Measurements from ENCODE around the gene MED15. TPM values are rescaled to one million over a fixed set of nuclear protein-coding genes. Genes with fewer than 3 reads are reported as not detected.

Gene MED15
- total RNA-seq, 1 donor from 2014 or later = 51.9 TPM

DNA sequence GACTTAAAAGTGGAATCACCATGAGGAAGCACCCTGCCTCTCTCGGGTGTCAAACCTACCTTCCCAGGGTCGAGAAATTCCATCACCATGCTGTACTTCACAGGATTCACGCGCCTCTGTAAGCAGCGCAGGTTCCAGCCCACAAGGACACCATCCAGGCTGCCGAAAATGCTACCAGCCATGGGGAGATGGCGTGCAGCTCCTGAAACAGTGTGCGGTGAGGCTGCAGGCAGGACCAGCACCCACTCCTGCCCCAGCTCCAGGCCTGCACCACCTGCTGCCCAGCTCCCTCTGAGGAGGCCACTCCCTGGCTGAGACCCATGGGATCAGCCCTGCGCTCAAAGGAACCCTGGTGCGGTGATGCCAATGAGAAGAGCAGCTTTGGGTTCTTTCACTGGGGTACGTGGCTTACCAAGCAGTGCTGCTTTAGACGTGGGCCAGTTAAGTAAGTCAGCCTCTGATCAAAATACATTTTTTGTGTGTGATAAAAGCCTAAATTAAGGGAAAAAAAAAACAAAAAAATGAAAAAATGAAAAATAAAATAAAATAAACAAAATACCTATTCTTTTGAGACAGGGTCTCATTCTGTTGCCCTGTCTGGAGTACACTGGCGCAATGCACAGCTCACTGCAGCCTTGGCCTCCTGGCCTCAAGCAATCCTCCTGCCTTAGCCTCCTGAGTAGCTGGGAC, 115.4 kb downstream of the MED15 start:
- TF ChIP-seq, protein P1, sequence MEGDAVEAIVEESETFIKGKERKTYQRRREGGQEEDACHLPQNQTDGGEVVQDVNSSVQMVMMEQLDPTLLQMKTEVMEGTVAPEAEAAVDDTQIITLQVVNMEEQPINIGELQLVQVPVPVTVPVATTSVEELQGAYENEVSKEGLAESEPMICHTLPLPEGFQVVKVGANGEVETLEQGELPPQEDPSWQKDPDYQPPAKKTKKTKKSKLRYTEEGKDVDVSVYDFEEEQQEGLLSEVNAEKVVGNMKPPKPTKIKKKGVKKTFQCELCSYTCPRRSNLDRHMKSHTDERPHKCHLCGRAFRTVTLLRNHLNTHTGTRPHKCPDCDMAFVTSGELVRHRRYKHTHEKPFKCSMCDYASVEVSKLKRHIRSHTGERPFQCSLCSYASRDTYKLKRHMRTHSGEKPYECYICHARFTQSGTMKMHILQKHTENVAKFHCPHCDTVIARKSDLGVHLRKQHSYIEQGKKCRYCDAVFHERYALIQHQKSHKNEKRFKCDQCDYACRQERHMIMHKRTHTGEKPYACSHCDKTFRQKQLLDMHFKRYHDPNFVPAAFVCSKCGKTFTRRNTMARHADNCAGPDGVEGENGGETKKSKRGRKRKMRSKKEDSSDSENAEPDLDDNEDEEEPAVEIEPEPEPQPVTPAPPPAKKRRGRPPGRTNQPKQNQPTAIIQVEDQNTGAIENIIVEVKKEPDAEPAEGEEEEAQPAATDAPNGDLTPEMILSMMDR (conservative IDR thresholded peaks at IDR 0.05; ENCODE audit: low read depth, low read length) = no peak
- no peak overlapping the region for H3K4me3 ChIP-seq (ENCODE audit: low read depth, low read length)
- no peak for DNase-seq (ENCODE audit: low read depth)

DNA sequence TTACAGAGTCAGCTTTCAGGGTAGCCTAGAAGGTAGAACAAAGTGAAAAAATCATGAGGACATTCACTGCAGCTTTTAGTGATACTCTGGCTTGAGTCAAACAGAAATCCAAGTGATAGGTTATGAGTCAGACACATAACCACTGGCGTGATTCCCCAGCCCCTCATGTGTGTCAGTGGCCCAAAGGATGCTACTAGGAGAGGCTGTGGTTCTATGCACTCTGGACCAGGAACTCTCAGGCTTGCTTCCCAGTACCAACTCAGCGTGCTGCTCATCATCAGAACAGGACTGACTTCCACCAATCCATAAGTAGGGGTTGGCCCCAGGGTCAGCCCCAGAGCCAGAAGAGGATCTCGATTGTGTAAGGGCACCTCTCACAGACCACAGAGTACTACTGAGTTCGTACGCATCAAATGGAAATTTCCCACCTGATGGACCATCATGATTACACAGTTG, 116.8 kb downstream of the MED15 start:
- no peak for DNase-seq (ENCODE audit: low read depth)
- H3K4me3 ChIP-seq (ENCODE audit: low read depth, low read length) = no peak overlapping the region
- TF ChIP-seq, protein P1 (conservative IDR thresholded peaks at IDR 0.05; ENCODE audit: low read depth, low read length) = no peak

DNA sequence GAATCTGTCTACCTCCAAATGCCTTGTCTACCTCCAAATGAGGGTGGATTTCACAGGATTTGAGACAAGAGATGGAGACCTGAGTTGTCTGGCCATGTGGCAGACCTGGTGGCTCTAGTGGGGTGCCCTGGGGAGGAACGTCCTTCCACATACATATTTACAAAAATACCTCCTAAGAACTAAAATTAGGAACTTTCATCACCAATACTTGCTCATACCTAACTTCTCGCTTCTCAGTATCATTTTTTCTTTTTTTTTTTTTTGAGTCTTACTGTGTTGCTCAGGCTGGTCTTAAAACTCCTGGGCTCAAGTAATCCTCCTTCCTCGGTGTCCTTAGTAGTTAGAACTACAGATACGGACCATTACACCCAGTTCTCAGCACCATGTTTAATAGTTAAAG, 117.9 kb downstream of the MED15 start:
- TF ChIP-seq, protein P1 (conservative IDR thresholded peaks at IDR 0.05; ENCODE audit: low read depth, low read length) = no peak
- H3K4me3 ChIP-seq (ENCODE audit: low read depth, low read length) = no peak overlapping the region
- DNase-seq (ENCODE audit: low read depth) = no peak

DNA sequence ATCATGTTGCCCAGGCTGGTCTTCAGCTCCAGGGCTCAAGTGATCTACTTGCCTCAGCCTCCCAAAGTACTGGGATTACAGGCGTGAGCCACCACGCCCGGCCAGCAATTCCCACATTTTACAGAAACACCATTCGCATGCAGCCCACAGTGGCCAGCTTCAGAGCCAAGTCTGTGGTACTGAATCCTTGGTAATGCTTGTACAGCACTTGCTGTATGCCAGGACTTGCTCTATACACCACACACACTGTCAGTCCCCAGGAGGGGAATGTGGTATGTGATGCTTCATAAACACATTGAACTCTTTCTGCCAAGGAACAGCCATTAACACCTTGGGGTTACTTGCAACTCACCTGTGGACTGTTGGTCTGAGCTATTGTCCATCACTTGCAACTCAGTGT, 119.4 kb downstream of the MED15 start:
- TF ChIP-seq, protein P1 (conservative IDR thresholded peaks at IDR 0.05; ENCODE audit: low read depth, low read length) = no peak
- H3K4me3 ChIP-seq (ENCODE audit: low read depth, low read length) = no peak overlapping the region
- DNase-seq (ENCODE audit: low read depth) = no peak

DNA sequence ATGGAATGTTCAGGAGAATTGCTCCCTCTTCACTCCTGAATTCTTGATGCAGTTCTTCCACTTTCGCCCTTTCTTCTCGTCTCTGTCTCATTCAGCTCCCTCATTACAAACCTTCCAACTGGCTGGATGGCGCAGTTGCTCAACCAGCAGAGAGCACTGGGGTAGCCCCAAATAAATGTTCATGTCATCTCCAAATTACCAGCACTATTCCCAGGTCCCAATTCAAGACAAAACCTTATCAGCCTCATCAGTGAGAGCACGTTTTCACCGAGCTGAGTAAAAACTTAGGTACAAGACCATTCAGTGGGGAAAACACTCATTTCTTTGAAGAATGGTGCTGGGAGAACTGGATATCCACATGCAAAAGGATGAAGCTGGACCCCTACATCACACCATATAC, 120.0 kb downstream of the MED15 start:
- H3K4me3 ChIP-seq (ENCODE audit: low read depth, low read length) = no peak overlapping the region
- no peak for DNase-seq (ENCODE audit: low read depth)
- TF ChIP-seq, protein P1 (conservative IDR thresholded peaks at IDR 0.05; ENCODE audit: low read depth, low read length) = no peak

DNA sequence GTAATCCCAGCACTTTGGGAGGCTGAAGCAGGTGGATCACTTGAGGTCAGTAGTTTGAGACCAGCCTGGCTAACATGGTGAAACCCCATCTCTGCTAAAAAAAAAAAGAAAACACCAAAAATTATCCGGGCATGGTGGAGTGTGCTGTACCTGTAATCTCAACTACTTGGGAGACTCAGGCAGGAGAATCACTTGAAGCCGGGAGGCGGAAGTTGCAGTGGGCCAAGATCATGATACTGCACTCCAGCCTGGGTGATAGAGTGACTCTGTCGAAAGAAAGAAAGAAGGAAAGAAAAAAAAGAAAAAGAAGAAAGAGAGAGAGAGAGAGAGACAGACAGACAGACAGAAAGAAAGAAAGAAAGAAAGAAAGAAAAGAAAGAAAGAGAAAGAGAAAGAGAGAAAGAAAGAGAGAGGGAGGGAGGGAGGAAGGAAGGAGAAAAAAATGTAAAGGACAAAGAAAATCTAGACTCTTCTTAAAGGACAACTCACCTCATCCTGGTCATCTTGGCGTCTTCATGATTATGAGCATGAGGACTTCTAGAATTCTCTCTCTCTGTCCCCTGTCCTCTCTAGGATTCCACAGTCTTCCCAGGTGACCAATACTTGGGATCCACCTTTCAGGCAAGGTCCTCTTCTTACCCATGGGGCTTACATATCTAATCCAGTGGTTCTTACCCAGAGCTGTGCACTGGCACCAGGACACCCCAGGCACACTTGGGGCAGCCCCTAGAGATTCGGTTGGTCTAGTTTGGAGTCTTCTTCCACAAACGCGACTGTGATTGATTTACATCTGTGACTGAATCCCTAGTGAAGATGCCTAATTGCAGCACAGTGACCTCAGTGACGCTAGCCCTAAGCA, 120.9 kb downstream of the MED15 start:
- DNase-seq (ENCODE audit: low read depth) = no peak
- H3K4me3 ChIP-seq (ENCODE audit: low read depth, low read length) = no peak overlapping the region
- TF ChIP-seq, protein P1 (conservative IDR thresholded peaks at IDR 0.05; ENCODE audit: low read depth, low read length) = no peak
